Measurements from ENCODE around the gene MTHFD2L.
"Not testable (repeated sequence)": the region's sequence is repeated elsewhere in the genome, so short reads cannot be mapped to it uniquely, and the experiment has no call there.

The MTHFD2L gene

DNA sequence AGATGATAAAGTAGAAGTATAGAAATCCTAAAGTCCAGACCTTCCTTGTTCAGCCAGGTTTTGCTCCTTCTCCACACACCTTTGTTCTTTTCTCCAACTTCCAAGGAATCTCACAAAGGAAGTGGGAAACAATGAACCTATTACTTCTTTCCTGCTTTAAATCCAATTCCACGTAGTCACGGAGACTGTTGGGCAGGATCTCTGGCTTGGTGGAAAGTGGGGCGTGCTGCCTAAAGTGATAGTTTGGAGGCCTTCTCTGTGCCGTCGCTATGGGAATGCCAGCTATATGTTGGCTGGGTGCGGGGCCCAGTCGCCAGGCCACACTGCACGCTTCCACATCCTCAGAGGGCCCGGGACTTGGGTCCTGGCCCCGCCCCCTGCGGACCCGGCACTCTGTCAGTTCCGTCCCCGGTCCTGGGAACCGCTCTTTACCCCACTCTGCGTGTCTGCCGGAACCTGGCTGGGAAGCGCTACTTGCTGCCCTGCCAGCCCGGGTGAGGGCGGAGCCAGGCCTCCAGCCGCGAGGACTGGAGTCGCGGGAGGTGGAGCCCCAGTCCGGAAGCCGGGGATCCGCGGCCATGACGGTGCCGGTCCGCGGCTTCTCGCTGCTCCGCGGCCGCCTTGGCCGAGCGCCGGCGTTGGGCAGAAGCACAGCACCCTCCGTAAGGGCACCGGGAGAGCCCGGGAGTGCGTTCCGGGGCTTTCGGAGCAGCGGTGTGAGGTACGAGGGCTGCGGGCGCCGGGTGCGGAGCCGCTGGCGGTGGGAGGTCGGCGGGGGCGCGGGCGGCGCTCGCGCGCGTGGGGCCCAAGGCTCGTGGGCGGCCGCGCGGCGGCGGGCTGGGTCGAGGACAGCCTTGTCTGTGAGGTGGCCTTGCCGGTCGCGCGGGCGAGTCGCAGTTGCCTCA is at the start of gene MTHFD2L:
Gene MTHFD2L, plus strand, starts transcription at position 558 of the 905 bp plus-strand sequence. Its CDS starts 21 bp downstream, at position 579.
- peak; percentile 91 for DNase-seq

DNA sequence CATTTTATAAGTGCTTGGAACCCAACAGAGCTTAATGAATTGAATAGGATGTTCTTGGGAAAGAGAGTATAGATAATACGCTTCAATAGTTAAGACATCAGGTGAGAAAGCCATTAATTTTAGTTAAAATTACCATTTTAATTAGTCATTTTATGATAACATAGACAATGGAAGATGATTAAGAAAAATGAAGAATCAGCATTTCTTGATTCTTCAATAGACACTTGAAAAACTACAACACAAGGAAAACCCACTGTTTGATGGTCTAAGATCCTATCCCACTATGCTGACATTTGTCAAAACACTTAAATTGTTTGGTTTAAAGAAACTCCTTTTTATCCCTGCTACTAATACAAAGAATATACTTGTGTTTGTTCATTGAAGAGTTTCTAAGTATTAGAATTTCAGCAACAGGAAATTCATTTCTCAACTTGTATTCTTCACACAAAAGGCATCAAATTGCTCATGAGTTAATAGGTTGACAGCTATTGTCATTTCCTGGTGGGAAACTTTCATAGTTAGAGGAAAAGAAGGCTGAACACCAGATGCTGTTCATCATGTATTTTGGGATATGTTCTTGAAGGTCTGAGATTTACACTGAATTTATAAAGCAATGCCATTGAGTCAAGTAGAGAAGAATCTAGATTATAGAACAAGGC is 49.3 kb upstream of the MTHFD2L start:
- DNase-seq: no peak

DNA sequence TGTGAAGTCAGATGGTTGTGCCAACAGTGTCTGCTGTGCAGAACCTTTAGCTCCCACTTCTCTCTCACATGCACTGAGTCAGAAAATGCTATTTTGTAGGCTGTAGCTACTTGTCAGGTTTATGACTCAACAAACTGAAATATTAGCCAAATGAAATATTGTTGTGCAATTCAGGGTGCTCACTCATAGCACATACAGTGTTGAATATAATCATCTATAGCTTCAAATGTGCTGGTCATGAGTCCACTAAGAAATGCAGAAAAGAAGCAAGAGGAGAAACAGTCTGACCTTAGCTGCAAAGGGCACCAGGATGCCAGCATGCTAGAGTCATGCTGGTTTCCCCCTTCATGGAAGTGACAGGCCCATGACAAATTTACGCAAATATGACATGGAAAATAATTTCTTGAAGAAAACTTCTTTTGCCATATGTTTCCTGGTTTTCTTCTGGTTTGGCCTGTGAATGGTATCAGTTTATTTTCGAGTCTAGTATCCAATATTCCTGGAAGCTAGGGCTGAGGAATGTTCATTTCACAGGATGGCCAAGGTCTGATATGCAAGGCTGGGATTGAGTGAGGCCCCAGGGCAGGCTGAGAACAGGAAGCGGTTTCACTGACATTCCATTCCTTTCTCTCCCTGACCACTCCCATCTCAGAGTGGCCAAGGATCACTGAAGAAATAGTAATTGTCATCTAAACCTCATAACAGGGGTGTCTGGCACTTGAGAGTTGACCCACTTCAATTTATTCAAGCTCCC is 48.6 kb upstream of the MTHFD2L start:
- no peak for DNase-seq

DNA sequence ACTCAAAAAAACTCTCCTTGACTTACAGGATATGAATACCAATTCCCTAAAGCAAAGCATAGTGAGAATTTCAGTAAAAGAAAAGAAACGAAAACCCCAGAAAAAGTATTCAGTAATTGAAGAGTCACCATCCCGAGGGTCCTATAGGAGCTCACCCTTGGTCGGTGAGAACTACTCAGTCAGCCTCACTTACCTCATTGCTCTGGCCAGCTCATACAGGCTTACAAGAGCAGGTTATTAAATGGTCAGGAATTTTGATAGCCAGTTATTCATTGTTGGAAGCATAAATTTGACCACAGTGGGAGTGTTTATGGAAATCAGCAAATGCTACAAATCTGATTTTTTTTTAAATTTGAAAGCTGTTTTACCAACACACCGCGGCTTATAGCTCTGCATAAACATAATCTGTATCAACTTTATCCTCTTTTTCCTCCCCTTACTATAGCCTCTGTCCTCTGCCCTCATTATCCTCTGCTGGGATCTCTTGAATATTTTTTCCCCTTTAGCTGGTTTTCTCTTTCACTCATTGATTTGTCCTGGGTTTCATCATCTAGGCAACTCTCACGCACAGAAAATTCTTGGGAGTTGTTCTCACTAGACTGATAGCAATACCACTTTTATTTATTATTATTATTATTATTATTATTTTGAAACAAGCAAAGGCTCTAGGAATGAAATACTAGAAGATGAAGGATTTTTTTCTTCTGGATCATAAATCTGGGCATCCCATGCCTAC is 47.9 kb upstream of the MTHFD2L start:
- no peak for DNase-seq

DNA sequence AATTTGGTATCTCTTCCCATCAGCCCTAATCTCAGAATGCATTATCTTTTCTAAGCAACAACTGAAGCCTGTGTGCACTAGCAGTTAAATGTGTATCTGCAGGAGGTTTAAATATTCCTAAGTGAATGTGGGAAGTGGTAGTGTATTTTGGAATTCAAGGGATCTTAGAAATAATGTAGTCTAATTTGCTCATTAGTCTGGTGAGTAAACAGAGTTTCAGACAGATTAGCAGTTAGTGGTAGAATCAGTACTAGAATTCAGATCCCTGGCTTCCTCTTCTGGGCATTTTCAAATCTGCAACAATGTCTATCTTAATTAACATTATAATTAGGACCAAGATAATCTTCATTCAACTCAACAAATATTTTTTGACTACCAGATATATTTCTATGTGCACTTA is 47.2 kb upstream of the MTHFD2L start:
- no peak for DNase-seq

DNA sequence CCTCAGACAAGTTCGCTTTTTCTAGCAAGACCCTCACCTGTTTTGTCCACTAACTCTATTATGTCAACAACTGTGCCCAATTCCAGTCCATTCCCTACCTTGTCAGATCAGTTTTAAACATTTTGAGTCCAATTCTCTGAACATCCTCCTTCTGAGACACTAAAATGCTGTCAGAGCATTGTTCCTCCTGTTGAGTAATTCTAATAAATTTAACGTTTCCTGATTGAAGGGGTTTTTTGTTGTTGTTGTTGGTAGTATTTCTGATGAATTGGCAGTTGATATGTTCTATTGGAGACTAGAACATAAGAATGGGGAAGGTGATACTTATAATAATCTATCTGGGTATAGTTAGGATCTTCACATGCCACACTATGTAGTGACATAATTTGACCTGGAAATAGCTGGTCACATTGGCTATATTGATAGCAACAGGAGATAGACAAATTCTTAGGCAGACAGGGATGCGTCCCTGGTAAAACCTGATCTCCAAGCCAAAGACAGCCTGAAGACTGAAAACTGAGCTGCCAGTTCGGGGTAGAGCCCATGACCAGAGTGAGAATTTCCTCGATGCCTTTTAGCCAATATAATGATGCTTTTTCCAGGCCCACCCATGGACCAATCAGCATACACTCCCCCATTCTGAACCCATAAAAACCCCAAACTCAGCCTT is 46.5 kb upstream of the MTHFD2L start:
- no peak for DNase-seq

DNA sequence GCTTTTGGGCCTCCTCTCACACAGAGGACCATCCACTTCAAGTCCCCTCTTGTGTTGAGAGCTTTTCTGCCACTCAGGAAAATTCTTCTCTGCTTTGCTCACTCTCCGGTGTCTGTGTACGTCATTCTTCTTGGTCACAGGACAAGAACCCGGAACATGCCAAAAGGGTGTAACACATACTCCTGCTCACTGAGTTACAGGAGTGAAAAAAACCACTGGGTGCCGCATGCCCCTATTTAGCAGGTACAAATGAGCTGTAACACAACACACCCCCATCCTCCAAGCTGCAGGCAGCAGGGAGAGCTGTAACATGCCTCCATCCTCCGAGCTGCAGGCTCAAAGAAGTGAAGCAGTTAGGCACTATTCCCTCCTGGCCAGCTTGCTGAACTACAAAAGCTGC is 45.9 kb upstream of the MTHFD2L start:
- DNase-seq: no peak

DNA sequence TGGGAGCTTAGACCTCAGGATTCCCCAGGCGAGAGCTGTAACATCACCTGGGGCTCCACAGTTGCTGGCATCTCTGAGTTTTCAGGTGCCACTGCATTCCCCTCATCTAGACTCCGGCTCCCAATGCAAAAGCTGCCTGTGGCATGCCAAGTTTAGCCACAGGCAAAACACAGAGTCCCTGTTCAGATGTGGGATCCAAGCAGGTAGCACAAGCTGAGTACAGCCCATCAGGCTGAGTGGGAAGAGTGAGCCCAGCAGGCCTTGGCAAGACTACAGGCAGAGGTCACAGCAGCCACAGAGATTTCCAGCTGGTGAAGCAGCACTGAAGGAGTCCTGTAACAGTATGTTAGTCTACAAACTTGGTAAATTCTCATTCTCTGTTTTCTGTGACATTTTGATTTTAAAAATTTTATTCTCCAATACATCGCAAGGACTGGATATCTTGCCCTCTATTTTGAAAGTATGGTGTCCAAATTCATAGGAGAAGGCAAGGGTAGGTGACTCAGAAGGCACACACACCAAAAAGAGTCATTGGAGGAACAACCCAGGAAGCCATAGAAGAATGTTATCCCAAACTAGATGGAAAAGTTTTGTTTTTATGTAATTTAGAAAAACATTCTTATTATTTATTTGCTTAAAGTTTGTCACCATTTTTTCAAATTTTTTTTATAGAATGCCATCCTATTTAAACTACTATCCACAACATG is 45.4 kb upstream of the MTHFD2L start:
- DNase-seq: no peak

DNA sequence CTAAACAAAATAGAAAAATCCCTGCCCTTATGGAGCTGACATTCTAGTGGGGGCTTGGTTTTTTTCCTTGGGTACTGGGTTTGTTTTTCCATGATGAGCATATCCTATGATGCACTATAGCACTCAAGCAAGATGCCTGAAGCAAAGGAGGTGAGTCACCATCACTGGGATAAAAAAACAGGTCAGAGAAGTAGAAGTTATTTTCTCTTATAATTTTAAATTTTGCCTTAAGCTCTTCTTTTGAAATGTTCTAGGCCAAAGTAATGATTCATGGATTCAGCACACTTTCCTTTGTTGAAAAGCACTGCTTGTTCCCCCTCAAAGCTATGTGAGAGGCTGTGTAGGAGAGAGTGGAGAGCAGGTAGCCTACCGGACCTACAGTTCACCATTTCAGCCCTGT is 43.7 kb upstream of the MTHFD2L start:
- DNase-seq: no peak

DNA sequence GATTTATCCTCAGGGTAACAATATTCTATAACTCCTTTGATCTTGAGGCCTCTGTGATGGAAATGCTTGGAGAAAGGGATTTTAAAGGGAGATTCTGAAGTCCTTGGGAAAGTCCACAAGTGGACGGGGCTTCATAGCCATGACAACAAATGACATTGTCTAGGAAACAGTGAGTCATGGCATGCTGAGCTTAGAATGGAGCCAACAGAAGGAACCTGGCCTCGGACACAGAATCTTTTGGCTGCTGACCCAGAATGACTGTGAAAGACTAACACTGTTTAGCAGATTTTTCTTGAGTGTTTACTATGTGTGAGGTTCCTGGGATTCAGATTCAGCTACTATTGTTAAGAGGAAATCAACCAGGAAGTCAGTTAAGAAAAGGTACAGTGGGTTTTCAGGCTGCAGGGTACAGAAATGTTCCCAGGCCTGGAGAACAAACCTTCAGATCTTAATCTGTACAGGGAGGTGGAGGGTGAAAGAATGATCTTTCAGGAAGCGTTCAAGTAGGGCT is 40.8 kb upstream of the MTHFD2L start:
- DNase-seq: peak; percentile 88

DNA sequence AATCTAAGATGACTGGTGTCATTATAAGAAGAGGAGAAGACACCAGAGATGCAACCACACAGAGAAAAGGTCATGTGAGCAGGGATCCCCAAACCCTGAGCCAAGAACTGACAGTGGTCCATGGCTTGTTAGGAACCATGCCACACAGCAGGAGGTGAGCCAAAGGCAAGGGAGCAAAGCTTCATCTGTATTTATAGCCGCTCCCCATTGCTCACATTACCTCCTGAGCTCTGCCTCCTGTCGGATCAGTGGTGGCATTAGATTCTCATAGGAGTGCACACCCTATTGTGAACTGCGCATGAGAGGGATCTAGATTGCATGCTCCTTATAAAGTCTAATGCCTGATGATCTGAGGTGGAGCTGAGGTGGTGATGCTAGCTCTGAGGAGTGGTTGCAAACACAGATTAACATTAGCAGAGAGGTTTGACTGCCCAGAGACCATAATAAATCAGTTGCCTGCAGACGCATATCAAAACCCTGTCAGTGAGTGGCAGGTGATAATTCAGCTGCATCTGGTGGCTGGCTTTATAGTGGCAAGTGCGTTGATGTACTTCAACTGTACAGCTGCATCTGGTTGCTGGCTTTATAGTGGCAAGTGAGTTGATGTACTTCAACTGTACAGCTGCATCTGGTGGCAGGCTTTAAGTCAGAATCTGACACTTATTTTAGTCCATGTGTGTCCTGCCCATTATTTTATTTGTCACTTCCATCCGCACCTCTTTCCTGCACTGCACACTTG is 39.1 kb upstream of the MTHFD2L start:
- no peak for DNase-seq

DNA sequence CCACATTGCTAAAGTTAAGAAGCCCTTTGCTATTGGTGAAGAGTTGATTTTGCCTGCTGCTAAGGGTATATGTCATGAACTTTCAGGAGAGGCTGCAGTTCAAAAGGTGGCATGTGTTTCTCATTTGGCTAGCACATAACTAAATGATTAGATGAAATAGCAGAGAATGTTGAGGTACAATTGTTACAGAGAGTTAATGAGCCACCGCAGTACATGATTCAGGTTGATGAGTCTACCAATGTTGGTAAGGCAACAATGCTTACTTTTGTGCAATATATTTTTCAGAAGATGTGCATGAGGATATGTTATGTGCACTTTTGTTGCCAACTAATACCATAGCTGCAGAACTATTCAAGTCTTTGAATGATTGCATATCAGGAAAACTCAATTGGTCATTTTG is 37.8 kb upstream of the MTHFD2L start:
- no peak for DNase-seq

DNA sequence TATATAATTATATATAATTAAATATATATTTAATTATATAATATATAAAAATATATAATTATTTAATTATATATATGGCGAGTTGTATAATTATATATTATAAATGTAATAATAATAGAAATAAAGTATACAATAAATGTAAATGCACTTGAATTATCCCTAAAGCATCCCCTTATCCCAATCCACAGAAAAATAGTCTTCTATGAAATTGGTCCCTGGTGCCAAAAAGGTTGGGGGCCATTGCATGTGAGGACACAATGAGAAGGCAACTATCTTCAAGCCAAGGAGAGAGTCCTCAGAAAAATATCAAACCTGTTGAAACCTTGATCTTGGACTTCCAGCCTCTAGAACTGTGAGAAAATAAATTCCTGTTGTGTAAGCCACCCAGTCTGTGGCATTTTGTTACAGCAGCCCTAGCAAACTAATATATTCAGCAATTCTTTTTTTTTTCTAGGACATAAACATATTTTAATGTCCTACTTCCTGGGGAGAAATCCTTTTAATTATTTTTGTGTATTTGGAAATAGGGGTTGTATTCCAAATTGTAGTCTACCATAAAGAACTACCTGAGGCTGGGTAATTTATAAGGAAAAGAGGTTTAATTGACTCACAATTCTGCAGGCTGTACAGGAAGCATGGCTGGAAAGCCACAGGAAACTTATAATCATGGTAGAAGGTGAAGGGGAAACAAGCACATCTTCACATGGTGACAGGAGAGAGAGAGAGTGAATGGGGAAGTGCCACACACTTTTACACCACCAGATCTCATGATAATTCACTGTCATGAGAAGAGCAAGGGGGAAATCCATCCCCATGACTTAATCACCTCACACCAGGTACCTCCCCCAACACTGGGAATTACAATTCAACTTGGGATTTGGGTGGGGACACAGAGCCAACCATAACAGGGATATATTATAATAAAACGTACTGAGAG is 36.0 kb upstream of the MTHFD2L start:
- no peak for DNase-seq

DNA sequence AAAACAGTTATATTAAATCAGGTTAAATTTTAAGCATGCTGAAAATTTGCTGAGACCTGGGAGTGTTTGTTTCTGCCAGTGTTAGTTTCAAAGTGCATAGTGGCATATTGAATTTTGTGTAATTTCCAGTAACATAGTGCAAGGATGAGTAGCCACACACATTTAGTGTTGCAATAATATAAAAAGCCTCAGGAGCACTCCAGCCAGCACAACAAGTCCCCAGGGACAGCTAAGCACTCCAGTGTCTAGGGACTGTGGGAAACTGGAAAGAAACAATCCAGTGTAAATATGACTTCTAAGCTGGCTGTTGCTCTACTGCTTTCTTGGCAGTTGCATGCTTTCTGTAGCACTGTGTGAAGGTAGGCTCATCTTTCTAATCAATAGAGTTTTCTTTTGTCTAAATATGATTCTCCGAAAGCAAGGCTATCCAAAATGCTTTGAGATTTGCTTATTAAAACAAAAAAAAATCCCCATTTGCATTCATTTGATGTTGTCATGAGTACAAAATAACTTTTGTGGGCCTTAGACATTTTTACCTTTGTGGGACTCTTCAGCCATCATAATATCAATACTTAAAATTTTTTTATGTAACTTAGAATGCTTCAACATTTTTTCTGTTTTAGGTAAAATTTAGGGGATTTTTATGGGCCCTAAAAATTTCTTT is 34.7 kb upstream of the MTHFD2L start:
- peak; percentile 75 for DNase-seq

DNA sequence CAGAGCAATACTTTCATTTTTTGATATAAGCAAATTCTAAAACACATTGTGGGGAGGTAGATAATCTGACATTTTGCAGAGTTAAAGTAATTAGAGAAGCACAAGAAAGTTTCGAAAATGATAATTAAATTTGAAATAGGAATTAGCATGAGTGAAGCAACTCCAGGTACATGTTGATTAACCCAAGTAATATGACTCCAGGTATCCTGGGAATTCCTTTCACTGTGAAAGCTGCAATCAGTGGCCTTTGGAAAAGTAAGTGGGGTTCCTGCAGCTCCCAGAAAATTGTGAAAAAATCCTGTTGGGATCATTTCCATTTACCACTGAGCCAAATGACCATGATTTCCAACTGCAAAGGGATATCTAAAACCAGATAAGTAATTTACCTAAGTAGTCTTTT is 32.9 kb upstream of the MTHFD2L start:
- no peak for DNase-seq

DNA sequence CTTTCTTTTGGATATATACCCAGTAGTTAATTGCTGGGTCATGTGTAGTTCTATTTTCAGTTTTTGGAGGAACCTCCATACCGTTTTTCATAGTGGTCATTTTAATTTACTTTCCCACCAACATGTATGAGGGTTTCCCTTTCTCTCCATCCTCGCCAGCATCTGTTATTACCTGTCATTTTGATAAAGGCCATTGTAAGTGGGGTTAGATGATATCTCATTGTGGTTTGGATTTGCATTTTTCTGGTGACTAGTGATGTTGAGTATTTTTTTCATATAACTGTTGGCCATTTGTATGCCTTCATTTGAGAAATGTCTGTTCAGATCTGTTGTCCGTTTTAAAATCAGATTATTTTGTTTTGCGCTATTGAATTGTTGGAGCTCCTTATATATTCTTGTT is 30.2 kb upstream of the MTHFD2L start:
- DNase-seq: no peak

DNA sequence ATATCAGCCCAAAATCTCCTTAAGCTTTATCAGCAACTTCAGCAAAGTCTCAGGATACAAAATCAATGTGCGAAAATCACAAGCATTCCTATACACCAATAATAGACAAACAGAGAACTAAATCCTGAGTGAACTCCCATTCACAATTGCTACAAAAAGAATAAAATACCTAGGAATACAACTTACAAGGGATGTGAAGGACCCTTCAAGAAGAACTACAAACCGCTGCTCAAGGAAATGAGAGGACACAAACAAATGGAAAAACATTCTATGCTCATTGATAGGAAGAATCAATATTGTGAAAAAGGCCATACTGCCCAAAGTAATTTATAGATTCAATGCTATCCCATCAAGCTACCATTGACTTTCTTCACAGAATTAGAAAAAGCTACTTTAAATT is 27.1 kb upstream of the MTHFD2L start:
- DNase-seq: not testable (repeated sequence)

DNA sequence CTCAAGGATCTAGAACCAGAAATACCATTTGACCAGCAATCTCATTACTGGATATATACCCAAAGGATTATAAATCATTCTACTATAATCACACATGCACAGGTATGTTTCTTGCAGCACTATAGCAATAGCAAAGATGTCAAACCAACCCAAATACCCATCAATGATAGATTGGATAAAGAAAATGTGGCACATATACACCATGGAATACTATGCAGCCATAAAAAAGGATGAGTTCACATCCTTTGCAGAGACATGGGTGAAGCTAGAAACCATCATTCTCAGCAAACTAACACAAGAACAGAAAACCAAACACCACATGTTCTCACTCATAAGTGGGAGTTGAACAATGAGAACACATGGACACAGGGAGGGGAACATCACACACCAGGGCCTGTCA is 25.7 kb upstream of the MTHFD2L start:
- not testable (repeated sequence) for DNase-seq

DNA sequence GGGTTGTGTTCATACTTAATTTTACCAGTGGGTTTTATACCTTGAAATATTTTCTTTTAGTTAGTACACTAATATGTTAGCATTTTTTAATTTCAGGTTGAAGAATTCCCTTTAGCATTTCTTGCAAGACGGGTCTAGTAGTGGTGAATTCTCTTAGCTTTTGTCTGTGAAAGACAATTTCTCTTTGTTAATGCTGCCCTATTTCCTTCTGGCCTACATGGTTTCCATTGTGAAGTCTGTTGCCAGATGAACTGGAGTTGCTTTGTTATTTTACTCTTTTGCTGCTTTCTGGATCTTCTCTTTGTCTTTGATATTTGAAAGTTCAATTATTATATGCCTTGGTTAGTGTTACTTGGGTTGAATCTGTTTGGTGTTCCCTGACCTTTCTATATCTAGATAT is 25.0 kb upstream of the MTHFD2L start:
- DNase-seq: no peak

All from NCI-H2029 (cell line).